ENCODE results near the gene PTGDS. TPM values are rescaled to one million over a fixed set of nuclear protein-coding genes. Genes with fewer than 3 reads are reported as not detected.
"Not testable (repeated sequence)": the region's sequence is repeated elsewhere in the genome, so short reads cannot be mapped to it uniquely, and the experiment has no call there.

Gene PTGDS
- total RNA-seq, 1 experiment from 2014 or later: 0.24 TPM

DNA sequence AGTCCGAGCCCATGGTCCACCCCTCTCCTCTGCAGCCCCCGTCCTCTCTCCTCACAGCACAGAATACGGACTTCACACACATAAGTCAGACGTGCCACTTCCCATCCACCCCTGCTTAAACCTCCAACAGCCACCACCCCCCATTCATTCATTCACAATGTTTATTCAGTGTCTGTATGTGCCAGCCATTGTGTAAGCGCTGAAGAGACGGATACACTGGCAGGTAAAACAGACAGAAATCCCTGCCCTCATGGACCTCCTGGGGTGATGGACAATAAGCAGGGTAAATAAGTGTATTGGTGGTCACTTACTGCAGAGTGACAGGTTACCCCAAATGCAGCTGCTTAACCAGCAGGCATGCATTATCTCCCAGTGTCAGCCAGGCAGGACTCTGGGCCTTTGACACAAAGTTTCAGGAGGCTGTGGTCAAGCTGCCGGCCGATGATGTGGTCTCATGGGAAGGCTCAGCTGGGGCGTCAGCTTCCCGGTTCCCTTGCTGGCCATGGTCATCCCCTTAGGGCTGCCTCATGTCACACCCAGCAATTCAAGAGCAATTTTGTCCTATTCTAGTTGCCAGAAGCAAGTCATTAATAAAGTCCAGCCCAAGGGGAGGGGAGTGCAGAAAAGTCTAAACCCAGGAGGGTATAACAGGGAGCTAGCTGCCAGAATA, 13.1 kb downstream of the PTGDS start:
- DNase-seq (ENCODE audit: low read depth): no peak

- DNase-seq (ENCODE audit: low read depth): peak; percentile 81
Observed at GRCh38 chr9:136991993-136992818, 14.9 kb downstream of the PTGDS start, which contains the start of gene PAXX. Gene PAXX, plus strand, starts transcription at chr9:136992422. Its CDS starts 22 bp downstream, at chr9:136992444.

DNA sequence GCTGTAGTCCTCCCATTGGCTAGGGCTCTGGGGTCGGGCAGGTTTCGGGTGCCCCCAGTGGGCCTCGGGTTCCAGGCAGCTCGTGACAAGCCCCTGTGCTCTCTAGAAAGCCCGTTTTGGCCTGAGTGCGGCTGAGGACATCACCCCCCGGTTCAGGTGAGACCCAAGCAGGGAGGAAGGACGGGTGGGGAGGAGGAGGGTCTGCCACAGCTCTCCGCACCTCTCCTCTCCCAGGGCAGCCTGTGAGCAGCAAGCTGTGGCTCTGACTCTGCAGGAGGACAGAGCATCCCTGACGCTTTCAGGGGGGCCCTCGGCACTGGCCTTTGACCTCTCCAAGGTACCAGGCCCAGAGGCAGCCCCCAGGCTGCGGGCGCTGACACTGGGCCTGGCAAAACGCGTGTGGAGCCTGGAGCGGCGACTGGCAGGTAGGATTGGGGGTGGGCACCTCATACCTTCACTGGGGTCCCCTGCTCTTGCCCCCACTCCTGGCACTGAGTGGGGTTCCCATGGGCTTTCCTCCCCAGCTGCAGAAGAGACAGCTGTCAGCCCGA, 15.6 kb downstream of the PTGDS start:
- no peak for DNase-seq (ENCODE audit: low read depth)

GRCh38 chr9:136994180-136994887, 17.0 kb downstream of the PTGDS start:
- DNase-seq (ENCODE audit: low read depth): no peak

DNA sequence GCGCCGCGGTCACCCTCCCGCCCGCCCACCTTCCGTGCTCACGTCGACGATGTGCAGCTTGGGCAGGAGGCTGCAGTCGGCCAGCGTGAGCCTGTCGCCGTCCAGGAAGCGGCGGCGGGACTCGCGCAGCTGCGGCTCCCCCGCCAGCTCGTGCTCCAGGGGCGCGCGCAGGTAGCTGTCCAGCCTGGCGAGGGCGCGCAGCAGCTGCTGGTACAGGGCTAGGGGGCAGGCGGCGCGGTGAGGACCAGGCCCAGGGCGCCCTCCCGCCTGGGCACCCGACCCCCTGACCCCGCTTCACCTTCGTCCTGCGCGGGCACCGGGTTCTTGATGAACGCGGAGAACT, 17.6 kb downstream of the PTGDS start:
- no peak for DNase-seq (ENCODE audit: low read depth)

DNA sequence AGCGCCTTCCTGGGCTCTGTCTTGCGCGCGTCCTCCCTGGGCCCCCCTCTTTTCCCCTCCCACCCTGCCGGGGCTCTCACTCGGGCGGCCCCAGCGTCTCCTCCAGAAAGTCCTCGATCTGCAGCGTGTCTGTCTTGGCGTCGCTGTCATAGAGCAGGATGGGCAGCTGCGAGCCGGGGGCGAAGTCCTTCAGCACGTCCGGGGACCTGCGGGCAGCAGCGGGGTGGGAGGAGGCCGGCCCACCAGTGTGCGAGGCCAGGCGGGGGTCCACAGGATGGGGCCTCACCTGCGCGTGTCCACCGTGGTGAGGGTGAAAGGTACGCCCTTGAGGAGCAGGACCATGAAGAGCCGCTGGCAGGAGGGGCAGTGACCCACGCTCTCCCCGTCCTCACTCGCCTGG, 18.1 kb downstream of the PTGDS start:
- DNase-seq (ENCODE audit: low read depth): no peak

GRCh38 chr9:136995772-136996311, 18.5 kb downstream of the PTGDS start:
- DNase-seq (ENCODE audit: low read depth): peak; percentile 28

- peak; percentile 15 for DNase-seq (ENCODE audit: low read depth)
Observed at GRCh38 chr9:136996361-136997292, 19.3 kb downstream of the PTGDS start, which contains the start of gene CLIC3. Gene CLIC3, minus strand, starts transcription at chr9:136996568. Its CDS starts 25 bp downstream, at chr9:136996543.

DNA sequence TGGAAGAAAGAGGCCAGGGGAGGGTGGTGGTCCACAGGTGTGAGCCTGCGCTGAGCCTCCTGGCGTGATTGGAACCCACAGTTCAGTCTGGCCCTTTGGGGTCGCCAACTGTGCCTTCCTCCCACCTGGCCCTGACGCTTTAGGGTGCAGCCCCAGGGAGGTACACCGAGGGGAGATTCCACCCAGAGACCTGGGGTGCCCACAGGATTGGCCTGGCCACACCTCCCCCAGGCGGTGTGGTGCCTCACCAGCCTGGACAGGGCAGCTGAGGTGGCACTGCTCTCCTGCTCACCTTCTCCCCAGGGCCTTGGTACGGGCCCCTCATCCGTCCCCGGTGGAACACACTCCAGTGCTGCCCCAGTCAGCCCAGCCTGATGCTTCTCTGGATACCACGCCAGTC, 20.1 kb downstream of the PTGDS start:
- DNase-seq (ENCODE audit: low read depth): no peak

DNA sequence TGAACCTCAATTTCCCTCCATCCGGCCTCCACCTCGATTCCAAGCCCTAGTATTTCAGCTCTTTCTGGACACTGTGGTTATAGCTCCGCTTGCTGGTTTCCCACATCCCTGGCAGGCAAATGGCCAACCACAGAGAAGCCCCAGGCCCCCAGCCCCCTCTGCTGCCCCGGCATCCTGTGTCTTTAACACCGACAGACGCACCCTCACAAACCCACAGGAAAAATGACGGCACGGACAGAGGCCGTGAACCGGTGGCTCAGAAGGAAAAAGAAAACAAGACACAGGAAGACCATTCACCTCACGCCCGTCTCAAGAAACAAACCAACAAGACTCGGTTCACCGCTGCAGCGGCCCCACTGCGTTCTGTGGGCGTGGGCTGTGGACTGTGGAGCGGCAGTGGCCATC, 20.5 kb downstream of the PTGDS start:
- DNase-seq (ENCODE audit: low read depth): peak; percentile 13

DNA sequence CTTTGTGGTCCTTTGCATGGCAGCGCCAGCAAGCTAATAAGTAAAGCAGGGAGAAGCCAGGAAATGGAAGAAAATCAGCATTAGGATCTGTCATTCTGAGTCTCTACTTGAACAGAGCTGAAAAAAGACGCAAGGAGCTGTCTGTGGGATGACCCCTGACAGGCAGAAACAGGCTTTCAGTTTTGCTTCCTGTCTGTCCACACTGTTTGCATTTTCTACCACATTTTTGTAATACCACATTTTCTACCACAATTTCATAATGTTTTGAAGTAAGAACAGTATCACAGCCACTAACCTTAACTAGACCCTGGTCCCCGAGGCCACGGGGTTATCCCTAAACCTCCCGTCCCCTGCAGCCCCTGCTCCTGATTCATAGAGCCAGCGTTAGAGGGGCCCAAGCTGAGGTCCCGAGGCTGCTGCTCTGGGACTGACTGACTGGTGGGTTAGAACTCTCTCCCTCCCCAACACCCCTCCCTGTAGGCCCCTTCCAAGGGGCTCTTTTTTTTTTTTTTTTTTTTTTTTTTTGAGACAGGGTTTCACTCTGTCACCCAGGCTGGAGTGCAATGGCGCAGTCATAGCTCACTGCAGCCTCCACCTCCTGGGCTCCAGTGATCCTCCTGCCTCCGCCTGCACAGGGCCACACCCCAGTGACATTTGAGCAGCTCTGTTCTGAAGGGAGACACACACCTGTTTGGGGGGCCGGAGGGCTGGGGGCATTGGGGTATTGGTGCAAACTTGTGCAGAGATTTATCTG, 23.1 kb downstream of the PTGDS start:
- DNase-seq (ENCODE audit: low read depth): peak; percentile 35

GRCh38 chr9:137001857-137002645, 24.7 kb downstream of the PTGDS start:
- no peak for DNase-seq (ENCODE audit: low read depth)

GRCh38 chr9:137002646-137003041, 25.3 kb downstream of the PTGDS start:
- no peak for DNase-seq (ENCODE audit: low read depth)

GRCh38 chr9:137004285-137004684, 27.0 kb downstream of the PTGDS start:
- not testable (repeated sequence) for DNase-seq (ENCODE audit: low read depth)

DNA sequence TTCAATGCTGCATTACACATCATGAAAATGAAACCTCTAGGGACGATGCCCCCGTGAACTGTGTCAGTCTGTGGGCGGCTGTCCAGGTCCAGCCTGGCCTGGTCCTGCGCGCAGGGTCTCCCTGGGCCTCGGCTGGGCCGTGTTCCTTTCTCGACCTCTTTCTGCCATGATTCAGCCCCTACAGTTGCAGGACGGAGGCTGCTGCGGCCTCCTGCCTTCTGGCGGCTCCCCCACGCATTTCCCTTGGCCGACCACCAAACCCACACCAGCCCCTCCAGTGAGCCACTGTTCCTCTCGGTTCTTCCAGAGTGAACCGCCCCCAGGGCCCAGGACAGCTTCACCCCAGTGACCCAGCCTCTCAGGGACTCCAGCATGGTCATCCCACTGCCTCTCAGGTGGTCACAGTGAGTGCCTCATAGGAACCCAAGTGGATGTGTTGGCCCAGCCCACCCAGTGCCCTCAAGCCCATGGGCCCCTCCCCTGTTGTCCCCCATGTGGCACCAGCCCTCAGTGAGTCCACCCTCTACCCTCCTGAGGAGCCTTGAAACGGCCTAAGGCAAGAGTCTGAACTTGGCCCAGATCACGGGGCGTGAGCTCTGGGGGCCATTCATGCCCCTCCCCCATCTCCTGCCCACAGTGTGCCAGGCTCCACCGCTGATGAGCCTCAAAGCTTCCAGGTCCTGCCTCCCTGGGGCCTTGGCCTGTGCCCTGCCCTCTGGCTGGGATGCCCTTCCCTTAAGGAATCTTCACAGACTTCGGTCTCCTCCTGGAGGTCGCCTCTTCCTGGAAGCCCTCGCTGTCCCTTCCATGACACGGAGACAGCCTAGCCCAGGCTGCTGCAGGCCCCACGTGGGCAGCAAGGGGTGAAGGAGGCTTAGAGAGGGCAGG, 29.1 kb downstream of the PTGDS start:
- peak; percentile 46 for DNase-seq (ENCODE audit: low read depth)

- no peak for DNase-seq (ENCODE audit: low read depth)
Observed at GRCh38 chr9:137007108-137007815, 30.0 kb downstream of the PTGDS start.

GRCh38 chr9:137007816-137008270, 30.5 kb downstream of the PTGDS start:
- DNase-seq (ENCODE audit: low read depth): no peak
